ENCODE measurements around the gene KRT14. TPM values are rescaled to one million over a fixed set of nuclear protein-coding genes. Genes with fewer than 3 reads are reported as not detected.
"Not testable (repeated sequence)": the region's sequence is repeated elsewhere in the genome, so short reads cannot be mapped to it uniquely, and the experiment has no call there.

Gene KRT14
- under 1 TPM; 0.24 to 0.44 (median 0.36) TPM for polyA plus RNA-seq (ENCODE audit: insufficient read length in 4 of 4)

DNA sequence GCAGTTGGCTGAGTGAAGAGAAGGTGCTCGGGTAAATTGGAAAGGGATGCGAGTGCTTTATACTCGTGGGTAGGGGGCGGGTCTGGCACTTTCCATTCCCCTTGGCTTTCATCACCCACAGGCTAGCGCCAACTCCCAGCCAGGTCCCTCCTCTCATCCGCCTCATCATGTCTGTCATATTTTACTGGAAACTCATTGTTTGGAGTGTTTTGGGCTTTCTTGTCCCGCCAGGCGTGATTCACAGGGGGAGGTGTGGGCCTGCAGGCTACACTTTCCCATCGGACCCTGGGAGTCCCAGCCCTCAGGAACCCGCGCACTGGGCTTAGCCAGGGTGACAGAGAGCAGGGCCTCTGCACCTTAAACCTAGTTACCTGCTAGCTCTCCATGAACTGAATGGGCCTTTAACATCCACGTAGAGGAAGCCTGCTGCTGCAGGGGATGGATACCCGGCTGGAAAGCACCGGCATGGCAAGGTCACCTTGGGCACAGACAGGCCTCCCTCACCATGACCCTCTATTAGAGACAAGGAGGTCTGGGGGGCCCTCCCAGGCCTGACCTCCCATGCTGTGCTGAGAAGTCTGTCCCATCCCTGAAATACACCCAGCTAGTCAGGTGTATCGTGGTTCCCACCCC, at the start of gene KRT14:
TSS of gene KRT14 (minus strand) at position 33 of the 633 bp plus-strand sequence. CDS start 61 bp downstream, outside the sequence.
- DNase-seq (ENCODE audit: low read depth in 4 of 4, low spot score in 3 of 4), result no peak

DNA sequence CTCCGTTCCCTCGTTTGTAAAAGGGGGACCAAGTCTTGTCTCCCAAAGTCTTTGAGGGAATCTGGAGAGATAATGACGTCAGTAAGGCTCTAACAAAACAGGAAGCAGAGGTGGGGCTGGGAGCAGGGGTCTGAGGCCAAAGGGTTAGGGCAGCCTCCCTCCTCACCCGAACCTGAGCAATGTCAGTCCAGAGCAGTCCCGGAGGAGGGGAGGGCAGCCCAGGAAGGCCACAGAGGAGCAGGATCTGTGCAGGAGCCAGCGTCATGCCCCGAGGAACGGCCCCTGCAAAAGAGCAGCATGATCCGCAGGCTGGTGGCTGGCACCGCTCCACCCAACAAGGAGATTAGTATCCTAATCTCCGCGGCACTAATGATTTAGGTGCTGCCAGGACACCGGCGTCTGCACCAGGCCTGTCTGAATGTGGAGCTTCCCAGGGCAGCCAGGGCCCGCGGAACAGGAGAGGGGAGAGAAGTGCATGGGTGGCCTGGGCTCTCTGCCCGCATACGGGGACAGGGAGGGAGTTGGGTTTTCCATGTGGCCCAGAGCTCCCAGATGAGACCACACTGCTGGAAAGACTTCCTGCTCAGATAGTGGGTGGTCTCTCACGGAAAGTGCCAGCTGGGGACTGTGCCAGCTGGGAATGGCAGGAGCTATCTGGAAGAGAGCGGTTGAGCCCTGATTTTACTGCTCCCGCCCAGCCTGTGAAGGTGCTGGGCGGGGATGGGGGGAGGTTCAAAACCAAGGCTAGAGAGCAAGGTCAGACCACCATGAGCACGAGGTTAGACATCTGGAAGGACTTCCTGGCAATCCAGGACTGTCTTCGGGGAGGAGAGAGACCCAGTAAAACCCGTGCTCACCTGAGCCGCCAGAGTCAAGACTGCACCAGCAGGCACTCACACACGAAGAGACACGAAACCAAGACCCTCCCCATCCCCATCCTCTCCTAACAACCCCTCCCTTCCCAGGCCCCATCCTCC, 48.7 kb upstream of the KRT14 start:
- no peak for DNase-seq (ENCODE audit: low read depth in 4 of 4, low spot score in 3 of 4)

DNA sequence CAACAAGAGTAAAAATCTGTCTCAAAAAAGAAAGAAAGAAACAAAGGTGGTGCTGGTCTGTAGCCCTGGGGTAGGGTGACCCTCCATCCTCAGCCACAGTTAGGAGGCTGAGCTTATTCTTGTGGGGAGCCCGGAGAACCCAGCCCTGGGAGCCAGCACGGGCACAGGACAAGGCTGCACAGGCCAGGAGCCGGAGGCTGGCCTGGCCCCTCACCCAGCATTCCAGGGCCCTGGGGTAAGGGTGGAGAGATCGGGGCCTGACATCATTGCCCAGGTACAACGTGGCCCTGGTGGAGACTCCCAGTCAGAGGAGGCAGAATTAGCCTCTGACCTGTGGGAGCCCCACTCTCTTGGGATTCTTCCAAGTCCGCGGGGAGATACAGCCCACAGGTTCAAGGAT, 47.9 kb upstream of the KRT14 start:
- no peak for DNase-seq (ENCODE audit: low read depth in 4 of 4, low spot score in 3 of 4)

DNA sequence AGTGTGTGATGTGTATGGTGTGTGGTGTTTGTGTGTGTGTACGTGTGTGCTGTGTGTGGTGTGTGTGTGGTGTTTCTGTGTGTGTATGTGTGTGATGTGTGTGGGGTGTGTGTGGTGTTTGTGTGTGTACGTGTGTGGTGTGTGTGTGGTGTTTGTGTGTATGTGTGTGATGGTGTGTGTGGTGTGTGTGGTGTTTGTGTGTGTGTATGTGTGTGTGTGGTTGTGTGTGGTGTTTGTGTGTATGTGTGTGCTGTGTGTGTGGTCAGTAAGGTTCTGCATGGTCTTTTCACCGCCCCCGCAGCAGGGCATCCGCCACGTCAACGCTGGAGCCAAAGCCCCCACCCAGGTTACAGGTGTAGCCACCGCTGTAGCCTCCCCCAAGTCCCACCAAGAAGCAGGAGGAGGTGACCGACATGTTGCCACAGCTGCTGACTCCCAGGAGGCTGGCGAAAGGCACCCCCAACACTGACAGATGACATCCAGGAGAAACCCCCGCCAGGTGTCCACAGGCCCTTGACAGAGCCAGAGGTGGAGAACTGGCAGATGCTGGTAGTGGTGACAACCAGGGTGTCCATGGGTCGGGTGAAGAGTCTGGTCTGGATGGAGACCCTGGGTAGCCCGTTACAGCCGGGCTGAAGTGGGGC, 47.0 kb upstream of the KRT14 start:
- DNase-seq (ENCODE audit: low read depth in 4 of 4, low spot score in 3 of 4), result no peak

DNA sequence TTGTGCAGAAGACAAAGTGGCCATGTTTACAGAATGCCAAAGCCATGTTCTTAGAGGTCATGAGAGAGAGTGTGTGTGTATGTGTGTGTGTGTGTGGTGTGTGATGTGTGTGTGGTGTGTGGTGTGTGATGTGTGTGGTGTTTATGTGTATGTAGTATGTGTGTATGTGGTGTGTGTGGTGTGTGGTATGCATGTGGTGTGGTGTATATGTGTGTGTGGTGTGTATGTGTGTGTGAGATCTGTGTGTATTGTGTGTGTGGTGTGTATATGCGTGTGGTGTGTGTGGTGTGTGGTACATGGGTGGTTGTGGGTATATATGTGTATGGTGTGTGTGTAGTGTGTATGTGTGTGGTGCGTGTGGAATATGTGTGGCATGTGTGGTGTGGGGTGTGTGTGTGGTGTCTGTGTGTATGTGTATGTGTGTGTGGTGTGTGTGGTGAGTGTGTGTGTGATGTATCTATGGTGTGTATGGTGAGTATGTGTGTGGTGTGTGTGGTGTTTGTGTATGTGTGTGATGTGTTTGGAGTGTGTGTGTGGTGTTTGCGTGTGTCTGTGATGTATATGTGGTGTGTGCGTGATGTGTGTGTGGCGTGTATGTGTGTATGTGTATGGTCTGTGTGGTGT, 45.9 kb upstream of the KRT14 start:
- DNase-seq (ENCODE audit: low read depth in 4 of 4, low spot score in 3 of 4), result no peak

DNA sequence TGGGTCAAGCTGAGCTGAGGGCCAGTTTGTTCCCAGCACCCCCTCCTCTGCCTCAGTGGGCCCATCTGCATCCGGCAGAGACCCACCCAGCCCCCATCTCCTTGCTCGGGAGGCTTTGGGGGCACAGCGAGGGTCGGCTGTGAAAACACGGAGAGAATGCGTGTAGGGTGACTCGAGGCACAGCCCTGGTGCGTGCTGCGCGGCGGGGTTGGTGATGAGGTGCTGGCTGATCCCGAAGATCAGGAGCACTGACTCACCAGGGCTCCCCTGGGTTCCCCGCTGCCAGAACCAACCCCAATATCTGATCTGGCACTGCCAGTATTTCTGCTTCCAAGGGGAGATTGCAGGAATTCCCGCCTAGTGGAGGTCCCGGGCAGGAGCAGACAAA, 45.2 kb upstream of the KRT14 start:
- no peak for DNase-seq (ENCODE audit: low read depth in 4 of 4, low spot score in 3 of 4)

DNA sequence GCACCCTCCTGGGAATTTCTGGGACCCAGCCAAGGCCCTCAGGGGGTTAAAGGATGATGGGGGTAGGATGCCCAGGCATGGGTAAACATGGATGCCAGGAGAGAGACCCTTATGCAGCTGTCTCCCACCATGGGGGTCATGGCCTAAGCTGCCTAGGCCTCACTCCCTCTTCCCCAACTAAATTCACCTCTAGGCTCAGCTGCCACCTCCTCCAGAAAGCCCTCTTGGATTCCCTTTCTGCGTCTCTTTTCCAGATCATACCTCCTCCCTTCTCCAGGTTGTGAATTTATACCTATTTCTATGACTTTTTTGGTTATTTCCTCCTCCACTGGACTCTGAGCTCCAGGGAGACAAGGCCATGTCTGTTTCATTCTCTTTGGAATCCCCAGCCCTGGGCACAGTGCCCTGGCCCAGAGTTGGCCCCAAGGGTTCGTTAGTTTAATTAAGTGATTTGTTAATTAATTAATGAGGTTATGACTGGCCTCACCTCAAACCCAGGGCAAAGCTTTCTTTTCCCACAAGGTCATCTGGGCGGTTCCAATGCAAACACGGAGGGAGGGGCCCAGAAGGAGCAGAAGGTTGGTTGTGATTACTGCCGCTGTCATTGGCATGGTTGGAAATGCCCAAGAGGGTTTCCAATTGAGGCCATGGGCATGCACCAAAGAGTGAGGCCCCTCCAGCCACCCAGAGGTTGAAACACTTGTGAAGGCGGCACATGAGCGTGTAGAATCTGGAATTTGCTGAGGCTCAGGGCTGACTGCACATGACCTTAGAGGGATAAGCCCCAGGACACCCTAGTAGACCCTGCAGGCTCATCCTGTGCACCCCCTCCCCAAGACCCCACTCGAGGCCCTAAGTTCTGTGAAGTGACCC, 44.6 kb upstream of the KRT14 start:
- DNase-seq (ENCODE audit: low read depth in 4 of 4, low spot score in 3 of 4), result no peak

DNA sequence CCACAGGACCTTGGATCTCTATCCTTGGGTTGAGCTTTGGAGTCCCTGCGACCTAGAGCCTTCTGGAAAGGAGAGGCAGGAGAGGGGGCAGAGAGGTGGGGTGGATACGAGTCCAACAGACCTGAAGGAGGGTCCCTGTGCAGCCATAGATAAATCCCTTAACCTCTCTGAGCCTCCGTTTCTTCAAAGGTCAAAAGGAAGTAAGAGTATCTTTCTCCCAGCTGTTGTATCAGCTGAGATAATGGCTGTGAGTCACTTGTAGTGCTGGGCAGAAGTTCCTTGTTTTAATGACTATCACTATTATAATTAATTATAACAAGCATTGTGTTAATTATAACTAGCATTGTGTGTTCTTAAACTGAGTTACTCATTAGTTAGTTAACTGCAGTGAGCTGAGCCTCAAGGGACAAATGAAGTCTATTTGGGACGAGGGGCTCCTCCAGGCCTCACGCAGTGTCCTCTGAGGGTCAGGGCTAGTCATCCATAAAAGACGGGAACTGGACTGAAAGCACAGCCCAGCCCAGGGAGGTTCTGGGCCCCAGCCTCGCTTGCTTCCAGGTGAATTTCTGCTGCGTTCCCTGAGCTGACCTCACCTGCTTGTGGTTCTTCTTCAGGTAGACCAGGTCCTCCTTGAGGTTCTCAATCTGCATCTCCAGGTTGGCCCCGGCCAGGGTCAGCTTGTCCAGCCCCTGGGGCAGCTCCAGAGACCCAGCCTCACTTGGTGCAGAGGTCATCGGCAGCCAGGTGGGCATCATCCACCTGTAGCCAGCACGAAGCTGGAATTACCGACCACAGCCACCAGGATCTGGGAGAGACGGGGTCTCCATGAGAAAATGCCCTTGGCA, 43.4 kb upstream of the KRT14 start:
- DNase-seq (ENCODE audit: low read depth in 4 of 4, low spot score in 3 of 4), result no peak

DNA sequence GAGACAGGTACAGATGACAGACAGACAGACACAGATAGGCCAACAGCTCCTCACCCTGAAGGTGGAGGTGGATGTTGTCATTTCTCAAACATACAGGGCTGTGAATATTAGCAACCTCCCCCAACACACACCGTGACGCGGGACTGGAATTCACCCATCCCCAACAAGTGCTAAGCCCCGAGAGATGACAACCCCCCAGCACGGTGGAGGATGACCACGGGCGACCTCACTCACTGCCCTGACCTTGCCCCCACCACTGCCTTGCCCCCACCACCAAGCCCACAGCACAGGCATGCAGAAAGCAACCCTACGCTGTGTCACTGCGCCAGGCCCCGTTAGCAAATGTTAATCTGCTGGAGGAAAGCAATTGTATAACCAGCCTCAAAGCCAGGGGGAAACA, 42.6 kb upstream of the KRT14 start:
- DNase-seq (ENCODE audit: low read depth in 4 of 4, low spot score in 3 of 4), result no peak

DNA sequence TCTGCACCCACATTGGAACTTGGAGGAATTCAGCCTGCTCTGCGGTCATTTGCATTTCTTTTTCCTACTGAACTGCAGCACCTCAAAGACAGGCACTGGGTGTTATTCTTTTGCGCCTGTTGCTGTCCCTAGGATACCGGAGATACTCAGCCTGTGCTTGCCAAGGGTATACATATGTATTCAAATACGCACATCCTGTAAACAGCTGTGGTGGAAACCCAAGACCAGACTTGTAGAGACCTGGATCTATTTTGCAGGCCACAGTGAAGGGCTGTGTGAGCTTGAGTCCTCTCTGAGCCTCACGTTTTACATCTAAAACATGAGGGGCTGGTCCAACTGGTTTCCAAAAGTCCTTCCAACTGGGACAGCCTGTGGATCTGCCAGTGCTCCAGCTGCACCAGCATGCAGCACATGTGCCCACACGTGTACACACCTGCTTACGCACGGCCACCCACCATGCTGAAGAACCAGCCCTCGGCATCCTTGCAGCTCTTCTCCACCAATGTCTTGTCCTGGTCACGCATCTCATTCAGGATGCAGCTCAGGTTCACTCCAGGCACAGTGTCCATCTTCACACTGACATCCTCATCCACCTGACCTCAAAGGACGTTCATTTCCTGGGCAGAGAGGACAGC, 42.0 kb upstream of the KRT14 start:
- DNase-seq (ENCODE audit: low read depth in 4 of 4, low spot score in 3 of 4), result not testable (repeated sequence)

DNA sequence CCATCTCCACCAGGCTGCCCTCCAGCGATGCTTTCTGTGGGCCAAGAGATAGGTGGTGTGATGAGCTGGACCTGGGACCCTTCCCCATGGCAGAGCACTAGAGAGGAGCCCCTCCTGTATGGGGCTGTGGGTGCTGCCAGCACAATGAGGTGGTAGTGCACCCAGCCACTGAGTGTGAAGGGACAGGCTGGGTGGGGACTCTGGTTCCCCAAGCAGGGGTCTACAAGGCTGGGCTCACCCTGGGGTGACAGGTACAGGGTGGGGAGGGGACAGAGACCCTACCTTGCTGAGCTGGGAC, 41.3 kb upstream of the KRT14 start:
- not testable (repeated sequence) for DNase-seq (ENCODE audit: low read depth in 4 of 4, low spot score in 3 of 4)

DNA sequence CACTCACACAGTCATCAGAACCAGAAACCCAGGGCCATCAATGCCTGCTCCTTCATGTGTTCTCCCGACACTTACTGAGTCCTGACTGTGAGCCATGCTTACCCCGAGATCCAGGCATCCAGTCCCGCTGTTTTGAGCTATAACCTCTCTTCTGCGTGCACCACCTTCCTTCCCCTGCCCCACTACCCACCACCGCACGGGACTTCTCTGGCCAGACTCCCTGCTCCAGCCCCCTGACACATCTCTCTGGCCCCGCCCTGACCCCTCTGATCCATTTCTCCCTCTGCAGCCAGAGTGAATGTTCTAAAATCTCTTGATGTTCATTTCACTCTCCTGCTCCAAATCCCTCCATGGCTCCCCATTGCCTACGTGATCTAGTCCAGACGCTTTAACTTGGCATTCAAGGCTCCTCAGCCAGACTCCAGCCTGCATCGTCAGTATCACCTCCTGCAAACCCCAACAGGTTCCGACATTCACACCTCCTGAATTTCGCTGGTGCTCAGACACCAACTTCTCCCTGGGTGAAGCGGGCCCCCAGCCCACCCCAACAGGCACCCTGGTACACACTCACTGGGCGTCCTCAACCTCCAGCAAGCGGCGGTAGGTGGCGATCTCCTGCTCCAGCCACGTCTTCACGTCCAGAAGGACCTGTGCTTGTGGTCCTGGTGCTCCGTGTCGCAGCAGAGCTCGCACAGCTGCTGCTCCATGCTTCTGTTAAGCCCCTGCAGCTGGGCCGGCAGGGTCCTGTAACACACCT, 40.8 kb upstream of the KRT14 start:
- DNase-seq (ENCODE audit: low read depth in 4 of 4, low spot score in 3 of 4), result no peak

DNA sequence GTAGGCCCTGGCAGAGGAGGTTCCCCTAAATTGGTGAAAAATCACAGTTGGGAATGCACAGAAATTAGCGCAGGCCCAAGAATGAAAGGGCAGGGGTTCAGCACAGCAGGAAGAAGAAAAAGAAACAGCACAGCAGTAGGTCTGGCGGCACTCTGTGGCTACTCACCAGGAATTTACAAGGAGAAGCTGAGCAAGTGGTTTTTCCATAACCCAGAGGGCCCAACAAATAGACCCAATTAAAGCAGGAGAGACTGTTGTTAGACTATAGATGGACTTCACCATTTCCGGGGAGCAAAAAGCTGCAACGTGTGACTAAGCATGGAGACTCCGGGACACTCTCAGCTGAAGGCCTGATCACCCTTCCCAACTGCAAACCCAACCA, 40.2 kb upstream of the KRT14 start:
- not testable (repeated sequence) for DNase-seq (ENCODE audit: low read depth in 4 of 4, low spot score in 3 of 4)

DNA sequence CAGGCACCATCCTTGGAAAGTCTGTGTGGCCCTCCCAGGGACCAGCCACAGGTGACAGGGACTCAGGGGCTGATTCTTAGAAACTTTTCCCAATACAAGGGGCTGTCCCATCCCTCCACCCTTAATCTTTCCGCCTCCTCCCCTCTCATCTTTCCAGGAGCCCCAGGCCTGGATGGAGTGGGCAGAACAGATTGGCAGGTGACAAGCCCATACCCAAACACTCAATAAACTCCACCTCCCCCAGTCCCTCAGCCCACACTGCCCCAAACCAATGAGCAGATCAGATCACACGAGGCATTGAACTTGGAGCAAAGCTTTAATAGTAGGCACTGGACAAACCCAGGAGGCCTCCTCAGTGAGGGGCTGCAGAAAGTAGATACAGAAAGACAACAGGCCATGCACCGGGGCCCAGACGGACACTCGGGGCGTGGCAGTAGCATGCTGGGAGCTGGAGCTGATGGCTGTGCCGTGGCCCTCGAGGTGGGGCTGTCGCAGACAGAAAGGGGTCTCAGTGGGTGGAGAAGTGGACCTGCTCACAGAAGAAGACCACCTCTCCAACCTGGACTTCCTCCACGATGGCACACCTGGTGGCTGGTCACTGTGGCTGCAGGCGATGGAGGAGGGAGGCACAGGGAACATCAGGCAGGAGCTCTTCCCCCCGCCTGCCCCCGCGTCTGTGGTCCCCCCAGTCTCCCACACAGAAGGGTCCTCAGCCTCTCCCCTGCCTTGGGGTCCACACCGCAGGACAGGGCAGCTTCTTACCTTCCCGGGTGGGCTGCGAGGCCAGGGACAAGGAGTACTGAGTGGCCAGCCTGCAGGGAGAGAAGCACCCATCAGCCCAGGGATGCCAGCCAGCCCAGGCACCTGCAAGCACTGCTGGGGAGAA, 39.6 kb upstream of the KRT14 start:
- DNase-seq (ENCODE audit: low read depth in 4 of 4, low spot score in 3 of 4), result not testable (repeated sequence)

DNA sequence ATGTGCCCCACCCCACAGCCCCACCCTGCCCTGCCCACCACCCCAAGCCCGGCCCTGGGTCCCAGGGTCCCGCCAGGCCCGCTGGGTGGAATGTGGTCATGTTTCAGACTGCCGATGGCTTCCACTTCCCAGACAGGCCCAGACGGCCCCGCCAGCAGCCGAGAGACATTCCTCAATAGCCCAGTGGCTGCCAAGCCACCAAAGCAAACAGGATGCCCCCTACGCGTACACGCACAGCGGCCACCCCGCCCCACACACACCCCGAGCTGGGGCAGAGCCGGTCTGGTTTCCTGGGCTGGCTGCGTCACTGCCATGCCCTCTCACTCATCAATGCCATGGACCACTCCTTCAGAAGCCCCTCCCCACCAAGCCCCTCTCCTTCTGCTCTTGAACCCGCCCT, 38.9 kb upstream of the KRT14 start:
- no peak for DNase-seq (ENCODE audit: low read depth in 4 of 4, low spot score in 3 of 4)

DNA sequence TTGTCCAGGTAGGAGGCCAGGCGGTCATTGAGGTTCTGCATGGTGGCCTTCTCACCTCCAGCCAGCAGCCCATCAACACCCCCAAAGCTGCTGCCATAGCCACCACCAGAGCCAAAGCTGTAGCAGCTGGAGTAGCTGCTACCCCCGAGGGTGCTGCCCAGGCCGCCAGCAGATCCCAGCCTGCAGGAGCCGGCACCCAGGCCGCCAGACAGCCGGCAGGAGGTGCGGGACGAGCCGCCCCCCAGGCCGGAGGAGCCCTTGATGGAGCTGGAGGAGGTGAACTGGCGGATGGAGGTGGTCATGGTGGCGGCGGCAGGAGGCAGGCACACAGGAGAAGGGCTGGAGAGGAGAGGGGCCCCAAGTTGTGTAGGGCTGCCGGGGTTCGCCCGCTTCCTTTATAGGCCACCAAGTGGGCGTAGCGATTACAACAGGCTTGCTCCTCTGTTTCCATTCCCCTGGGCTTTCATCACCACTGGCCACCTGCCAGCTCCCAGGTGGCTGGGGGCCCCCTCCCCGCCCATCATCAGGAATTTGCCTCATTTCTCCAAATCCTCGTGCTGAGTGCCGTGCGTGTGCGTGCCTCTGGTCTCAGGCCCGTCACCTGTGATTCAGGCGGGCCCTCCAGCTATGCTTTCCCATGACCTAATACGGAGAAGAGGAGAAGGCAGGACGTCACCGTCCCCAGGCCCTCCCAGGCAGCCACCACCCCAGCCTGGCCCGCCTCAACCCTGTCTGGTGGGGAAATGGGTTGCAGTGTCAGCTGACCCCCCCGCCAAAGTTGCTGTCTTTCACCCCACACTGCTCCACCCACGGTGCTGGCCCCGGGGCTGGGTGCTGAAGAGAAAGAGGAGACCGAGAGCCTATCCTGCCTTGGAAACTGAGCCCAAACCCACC, 37.8 kb upstream of the KRT14 start, which contains the start of gene KRT17:
TSS of gene KRT17 (minus strand) at position 368 of the 894 bp plus-strand sequence. CDS start at position 302, 66 bp downstream.
- no peak for DNase-seq (ENCODE audit: low read depth in 4 of 4, low spot score in 3 of 4)

Measured in left renal pelvis (tissue), 4 donors.